ENCODE data around the gene MZF1.

MZF1 gene

DNA sequence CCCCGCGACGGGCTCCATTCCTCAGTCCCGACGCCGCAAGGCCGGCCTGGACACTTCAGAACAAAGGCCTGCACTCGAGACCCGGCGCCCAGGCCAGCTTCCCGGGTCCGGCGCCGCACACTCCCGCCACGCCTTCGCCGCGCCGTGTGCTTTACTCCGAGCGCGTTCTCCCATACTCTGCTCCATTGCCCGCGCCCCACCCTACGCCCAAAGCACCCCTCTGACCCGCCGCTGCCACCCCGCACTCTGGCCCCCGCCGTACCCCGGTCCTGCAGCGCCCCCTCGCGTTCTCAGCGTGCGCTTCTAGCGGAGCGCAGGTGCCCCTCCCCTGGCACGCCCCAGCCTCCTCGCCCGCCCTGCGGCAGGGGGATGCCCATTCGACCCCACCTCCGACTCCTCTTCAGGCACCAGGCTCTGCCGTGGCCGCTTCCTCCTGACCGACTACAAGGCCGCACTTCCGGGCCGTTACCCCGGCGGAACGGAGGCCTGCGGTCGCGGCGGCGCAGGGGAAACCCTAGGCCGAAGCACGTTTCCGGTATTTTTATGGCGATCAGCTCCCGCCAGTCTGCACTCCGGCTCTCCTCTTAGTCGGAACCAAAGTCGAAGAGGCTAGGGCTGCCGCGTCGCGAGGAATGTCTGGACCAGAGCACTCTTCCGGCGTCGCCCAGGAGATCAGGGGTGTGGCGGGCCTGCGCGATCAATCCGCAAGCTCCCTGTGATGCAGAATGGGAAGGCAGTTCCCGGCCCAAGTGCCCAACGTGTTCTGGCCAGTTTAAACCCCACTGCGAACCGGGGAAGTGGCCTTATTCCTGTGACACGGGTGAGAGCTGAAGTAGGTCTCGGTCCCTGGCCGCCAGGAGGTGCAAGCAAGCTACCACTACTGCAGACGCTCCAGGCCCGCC, 53.5 kb downstream of the MZF1 start, which contains the start of gene ZBTB45 (continued):
- TF ChIP-seq, protein P1, sequence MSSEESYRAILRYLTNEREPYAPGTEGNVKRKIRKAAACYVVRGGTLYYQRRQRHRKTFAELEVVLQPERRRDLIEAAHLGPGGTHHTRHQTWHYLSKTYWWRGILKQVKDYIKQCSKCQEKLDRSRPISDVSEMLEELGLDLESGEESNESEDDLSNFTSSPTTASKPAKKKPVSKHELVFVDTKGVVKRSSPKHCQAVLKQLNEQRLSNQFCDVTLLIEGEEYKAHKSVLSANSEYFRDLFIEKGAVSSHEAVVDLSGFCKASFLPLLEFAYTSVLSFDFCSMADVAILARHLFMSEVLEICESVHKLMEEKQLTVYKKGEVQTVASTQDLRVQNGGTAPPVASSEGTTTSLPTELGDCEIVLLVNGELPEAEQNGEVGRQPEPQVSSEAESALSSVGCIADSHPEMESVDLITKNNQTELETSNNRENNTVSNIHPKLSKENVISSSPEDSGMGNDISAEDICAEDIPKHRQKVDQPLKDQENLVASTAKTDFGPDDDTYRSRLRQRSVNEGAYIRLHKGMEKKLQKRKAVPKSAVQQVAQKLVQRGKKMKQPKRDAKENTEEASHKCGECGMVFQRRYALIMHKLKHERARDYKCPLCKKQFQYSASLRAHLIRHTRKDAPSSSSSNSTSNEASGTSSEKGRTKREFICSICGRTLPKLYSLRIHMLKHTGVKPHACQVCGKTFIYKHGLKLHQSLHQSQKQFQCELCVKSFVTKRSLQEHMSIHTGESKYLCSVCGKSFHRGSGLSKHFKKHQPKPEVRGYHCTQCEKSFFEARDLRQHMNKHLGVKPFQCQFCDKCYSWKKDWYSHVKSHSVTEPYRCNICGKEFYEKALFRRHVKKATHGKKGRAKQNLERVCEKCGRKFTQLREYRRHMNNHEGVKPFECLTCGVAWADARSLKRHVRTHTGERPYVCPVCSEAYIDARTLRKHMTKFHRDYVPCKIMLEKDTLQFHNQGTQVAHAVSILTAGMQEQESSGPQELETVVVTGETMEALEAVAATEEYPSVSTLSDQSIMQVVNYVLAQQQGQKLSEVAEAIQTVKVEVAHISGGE (tag by site-specific recombination; conservative IDR thresholded peaks at IDR 0.05; ENCODE audit: low read depth), result peak; percentile 100
- no peak for TF ChIP-seq ZNF404 (tag by site-specific recombination; IDR thresholded peaks at IDR 0.05)
- TF ChIP-seq ZNF76 (tag by site-specific recombination; IDR thresholded peaks at IDR 0.05; ENCODE audit: borderline replicate concordance, low read depth), result peak; percentile 90
- TF ChIP-seq ZNF654 (tag by site-specific recombination; IDR thresholded peaks at IDR 0.05; ENCODE audit: low read depth), result peak; percentile 75
- TF ChIP-seq, protein P2, sequence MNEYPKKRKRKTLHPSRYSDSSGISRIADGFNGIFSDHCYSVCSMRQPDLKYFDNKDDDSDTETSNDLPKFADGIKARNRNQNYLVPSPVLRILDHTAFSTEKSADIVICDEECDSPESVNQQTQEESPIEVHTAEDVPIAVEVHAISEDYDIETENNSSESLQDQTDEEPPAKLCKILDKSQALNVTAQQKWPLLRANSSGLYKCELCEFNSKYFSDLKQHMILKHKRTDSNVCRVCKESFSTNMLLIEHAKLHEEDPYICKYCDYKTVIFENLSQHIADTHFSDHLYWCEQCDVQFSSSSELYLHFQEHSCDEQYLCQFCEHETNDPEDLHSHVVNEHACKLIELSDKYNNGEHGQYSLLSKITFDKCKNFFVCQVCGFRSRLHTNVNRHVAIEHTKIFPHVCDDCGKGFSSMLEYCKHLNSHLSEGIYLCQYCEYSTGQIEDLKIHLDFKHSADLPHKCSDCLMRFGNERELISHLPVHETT (tag by site-specific recombination; IDR thresholded peaks at IDR 0.05), result peak; percentile 97
- no peak for TF ChIP-seq ZNF521 (tag by site-specific recombination; IDR thresholded peaks at IDR 0.05)
- no peak; the same call in 1 of the 2 replicates for TF ChIP-seq ZNF707 (tag by site-specific recombination; IDR thresholded peaks at IDR 0.05)
- TF ChIP-seq ZNF23 (tag by site-specific recombination; IDR thresholded peaks at IDR 0.05; ENCODE audit: borderline replicate concordance), result peak; percentile 53; the same call in 1 of the 2 replicates
- peak; percentile 95 for TF ChIP-seq SP3 (tag by site-specific recombination; IDR thresholded peaks at IDR 0.05)
- TF ChIP-seq, protein P3, sequence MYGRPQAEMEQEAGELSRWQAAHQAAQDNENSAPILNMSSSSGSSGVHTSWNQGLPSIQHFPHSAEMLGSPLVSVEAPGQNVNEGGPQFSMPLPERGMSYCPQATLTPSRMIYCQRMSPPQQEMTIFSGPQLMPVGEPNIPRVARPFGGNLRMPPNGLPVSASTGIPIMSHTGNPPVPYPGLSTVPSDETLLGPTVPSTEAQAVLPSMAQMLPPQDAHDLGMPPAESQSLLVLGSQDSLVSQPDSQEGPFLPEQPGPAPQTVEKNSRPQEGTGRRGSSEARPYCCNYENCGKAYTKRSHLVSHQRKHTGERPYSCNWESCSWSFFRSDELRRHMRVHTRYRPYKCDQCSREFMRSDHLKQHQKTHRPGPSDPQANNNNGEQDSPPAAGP (tag by site-specific recombination; IDR thresholded peaks at IDR 0.05), result peak; percentile 99
- no peak for TF ChIP-seq TCF7L2 (IDR thresholded peaks at IDR 0.05; ENCODE audit: borderline replicate concordance, low read depth, low read length)
- TF ChIP-seq KLF16 (tag by site-specific recombination; IDR thresholded peaks at IDR 0.05), result peak; percentile 99
- TF ChIP-seq, protein P4, sequence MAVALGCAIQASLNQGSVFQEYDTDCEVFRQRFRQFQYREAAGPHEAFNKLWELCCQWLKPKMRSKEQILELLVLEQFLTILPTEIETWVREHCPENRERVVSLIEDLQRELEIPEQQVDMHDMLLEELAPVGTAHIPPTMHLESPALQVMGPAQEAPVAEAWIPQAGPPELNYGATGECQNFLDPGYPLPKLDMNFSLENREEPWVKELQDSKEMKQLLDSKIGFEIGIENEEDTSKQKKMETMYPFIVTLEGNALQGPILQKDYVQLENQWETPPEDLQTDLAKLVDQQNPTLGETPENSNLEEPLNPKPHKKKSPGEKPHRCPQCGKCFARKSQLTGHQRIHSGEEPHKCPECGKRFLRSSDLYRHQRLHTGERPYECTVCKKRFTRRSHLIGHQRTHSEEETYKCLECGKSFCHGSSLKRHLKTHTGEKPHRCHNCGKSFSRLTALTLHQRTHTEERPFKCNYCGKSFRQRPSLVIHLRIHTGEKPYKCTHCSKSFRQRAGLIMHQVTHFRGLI (tag by site-specific recombination; IDR thresholded peaks at IDR 0.05), result peak; percentile 75
- no peak; the same call in 1 of the 2 replicates for TF ChIP-seq ZNF138 (tag by site-specific recombination; IDR thresholded peaks at IDR 0.05; ENCODE audit: borderline replicate concordance)
- TF ChIP-seq, protein P5, sequence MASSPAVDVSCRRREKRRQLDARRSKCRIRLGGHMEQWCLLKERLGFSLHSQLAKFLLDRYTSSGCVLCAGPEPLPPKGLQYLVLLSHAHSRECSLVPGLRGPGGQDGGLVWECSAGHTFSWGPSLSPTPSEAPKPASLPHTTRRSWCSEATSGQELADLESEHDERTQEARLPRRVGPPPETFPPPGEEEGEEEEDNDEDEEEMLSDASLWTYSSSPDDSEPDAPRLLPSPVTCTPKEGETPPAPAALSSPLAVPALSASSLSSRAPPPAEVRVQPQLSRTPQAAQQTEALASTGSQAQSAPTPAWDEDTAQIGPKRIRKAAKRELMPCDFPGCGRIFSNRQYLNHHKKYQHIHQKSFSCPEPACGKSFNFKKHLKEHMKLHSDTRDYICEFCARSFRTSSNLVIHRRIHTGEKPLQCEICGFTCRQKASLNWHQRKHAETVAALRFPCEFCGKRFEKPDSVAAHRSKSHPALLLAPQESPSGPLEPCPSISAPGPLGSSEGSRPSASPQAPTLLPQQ (tag by site-specific recombination; IDR thresholded peaks at IDR 0.05), result peak; percentile 94
- TF ChIP-seq ZNF560 (tag by site-specific recombination; IDR thresholded peaks at IDR 0.05; ENCODE audit: borderline replicate concordance), result no peak
- no peak for TF ChIP-seq ZNF174 (tag by site-specific recombination; IDR thresholded peaks at IDR 0.05)
- TF ChIP-seq ZNF623 (tag by site-specific recombination; IDR thresholded peaks at IDR 0.05), result peak; percentile 37; the same call in 1 of the 2 replicates
- peak; percentile 29; the same call in 1 of the 2 replicates for TF ChIP-seq ZNF10 (tag by site-specific recombination; IDR thresholded peaks at IDR 0.05)
- TF ChIP-seq, protein P6, sequence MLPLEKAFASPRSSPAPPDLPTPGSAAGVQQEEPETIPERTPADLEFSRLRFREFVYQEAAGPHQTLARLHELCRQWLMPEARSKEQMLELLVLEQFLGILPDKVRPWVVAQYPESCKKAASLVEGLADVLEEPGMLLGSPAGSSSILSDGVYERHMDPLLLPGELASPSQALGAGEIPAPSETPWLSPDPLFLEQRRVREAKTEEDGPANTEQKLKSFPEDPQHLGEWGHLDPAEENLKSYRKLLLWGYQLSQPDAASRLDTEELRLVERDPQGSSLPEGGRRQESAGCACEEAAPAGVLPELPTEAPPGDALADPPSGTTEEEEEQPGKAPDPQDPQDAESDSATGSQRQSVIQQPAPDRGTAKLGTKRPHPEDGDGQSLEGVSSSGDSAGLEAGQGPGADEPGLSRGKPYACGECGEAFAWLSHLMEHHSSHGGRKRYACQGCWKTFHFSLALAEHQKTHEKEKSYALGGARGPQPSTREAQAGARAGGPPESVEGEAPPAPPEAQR (tag by site-specific recombination; IDR thresholded peaks at IDR 0.05), result peak; percentile 92
- TF ChIP-seq ZNF335 (tag by site-specific recombination; conservative IDR thresholded peaks at IDR 0.05), result peak; percentile 96
- TF ChIP-seq ZNF629 (tag by site-specific recombination; IDR thresholded peaks at IDR 0.05), result peak; percentile 89
- TF ChIP-seq ZNF16 (tag by site-specific recombination; IDR thresholded peaks at IDR 0.05; ENCODE audit: low read depth), result no peak
- no peak for TF ChIP-seq ZNF311 (tag by site-specific recombination; IDR thresholded peaks at IDR 0.05; ENCODE audit: borderline replicate concordance)
- TF ChIP-seq EGR2 (tag by site-specific recombination; IDR thresholded peaks at IDR 0.05; ENCODE audit: low read depth), result peak; percentile 69
- TF ChIP-seq, protein P7, sequence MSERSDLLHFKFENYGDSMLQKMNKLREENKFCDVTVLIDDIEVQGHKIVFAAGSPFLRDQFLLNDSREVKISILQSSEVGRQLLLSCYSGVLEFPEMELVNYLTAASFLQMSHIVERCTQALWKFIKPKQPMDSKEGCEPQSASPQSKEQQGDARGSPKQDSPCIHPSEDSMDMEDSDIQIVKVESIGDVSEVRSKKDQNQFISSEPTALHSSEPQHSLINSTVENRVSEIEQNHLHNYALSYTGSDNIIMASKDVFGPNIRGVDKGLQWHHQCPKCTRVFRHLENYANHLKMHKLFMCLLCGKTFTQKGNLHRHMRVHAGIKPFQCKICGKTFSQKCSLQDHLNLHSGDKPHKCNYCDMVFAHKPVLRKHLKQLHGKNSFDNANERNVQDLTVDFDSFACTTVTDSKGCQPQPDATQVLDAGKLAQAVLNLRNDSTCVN (tag by site-specific recombination; optimal IDR thresholded peaks at IDR 0.05), result peak; percentile 95
- TF ChIP-seq ZNF175 (tag by site-specific recombination; IDR thresholded peaks at IDR 0.05), result no peak
